Caco-2 (cell line): ENCODE measurements around the gene RASGRF1. TPM values are rescaled to one million over a fixed set of nuclear protein-coding genes. Genes with fewer than 3 reads are reported as not detected.

Source experiments
- BruUV-seq: library from RNA; stranded (reverse); fragments of 400-500 nt; replicated peaks from 2 replicates; lab custom pipeline; 2021; lab: Mats Ljungman, UMichigan
- CTCF ChIA-PET: fragments of 300-600 bp; sonication (Branson Sonifier 250); formaldehyde crosslinking; loops from one replicate; lab custom pipeline; 2022; ENCODE audit warnings: antibody characterized with exemption; lab: Charles Lee
- POLR2A ChIA-PET: fragments of 300-600 bp; sonication (Branson Sonifier 250); formaldehyde crosslinking; loops from one replicate; lab custom pipeline; 2022; ENCODE audit warnings: antibody characterized with exemption; lab: Charles Lee
- DNase-seq, 2 experiments: peaks; one replicate each; pipeline versions ENCODE4 v3.0.0 to v3.0.0-alpha.2; 2020 to 2022
- H3K27me3 ChIP-seq: replicated peaks from 2 replicates; pipeline ENCODE4 v1.6.0; 2011; ENCODE audit warnings: low read length; ENCODE audit not compliant: control insufficient read depth, insufficient read depth
- H3K36me3 ChIP-seq: 2 replicates; pipeline ENCODE4 v1.5.1; 2011; ENCODE audit warnings: low read length; ENCODE audit not compliant: control insufficient read depth, insufficient read depth
- H3K4me1 ChIP-seq: fragments of 250-450 bp; sonication (Bioruptor Pico); 2 replicates; pipeline ENCODE4 v1.5.1; 2020; ENCODE audit warnings: mild to moderate bottlenecking
- H3K4me3 ChIP-seq: 2 replicates; pipeline ENCODE4 v1.5.1; 2011; ENCODE audit warnings: low read depth, mild to moderate bottlenecking, control low read depth, low read length
- H3K9me3 ChIP-seq: fragments of 250-450 bp; sonication (Bioruptor Pico); 2 replicates; pipeline ENCODE4 v1.5.1; 2020; ENCODE audit warnings: mild to moderate bottlenecking, moderate library complexity
- H3K27ac Mint-ChIP-seq: one replicate; pipeline ENCODE4 v1.8.0; 2022; ENCODE audit warnings: mixed read lengths; ENCODE audit not compliant: unreplicated experiment
- H3K27me3 Mint-ChIP-seq: one replicate; pipeline ENCODE4 v1.8.0; 2022; ENCODE audit warnings: mixed read lengths; ENCODE audit not compliant: insufficient read depth, unreplicated experiment
- H3K36me3 Mint-ChIP-seq: one replicate; pipeline ENCODE4 v1.8.0; 2022; ENCODE audit warnings: mild to moderate bottlenecking, mixed read lengths; ENCODE audit not compliant: insufficient read depth, unreplicated experiment
- H3K4me1 Mint-ChIP-seq: one replicate; pipeline ENCODE4 v1.8.0; 2022; ENCODE audit warnings: low read depth, mixed read lengths; ENCODE audit not compliant: unreplicated experiment
- H3K4me3 Mint-ChIP-seq: one replicate; pipeline ENCODE4 v1.8.0; 2022; ENCODE audit warnings: mild to moderate bottlenecking, moderate library complexity, mixed read lengths; ENCODE audit not compliant: unreplicated experiment
- H3K9me3 Mint-ChIP-seq: one replicate; pipeline ENCODE4 v1.8.0; 2022; ENCODE audit warnings: mixed read lengths; ENCODE audit not compliant: unreplicated experiment
- CTCF ChIP-seq, 2 experiments: fragments of 200-600 bp in 1 of 2; IDR thresholded peaks; 1 replicate in 1 of 2; 2 replicates in 1 of 2; pipeline versions ENCODE4 v1.5.1 to v1.8.0; 2011 to 2022; ENCODE audit warnings: antibody characterized with exemption in 1 of 2, control low read depth in 1 of 2, inconsistent platforms in 1 of 2, low read depth in 1 of 2, low read length in 1 of 2, mild to moderate bottlenecking in 1 of 2, moderate library complexity in 1 of 2; ENCODE audit not compliant: insufficient read depth in 1 of 2, severe bottlenecking in 1 of 2, unreplicated experiment in 1 of 2
- intact Hi-C: fragments of 100-400 bp; cut with micrococcal nuclease; formaldehyde crosslinking; loops from one replicate; pipeline ENCODE4 v1.10.0; 2022; ENCODE audit not compliant: unreplicated experiment
- total RNA-seq: library from RNA; stranded (reverse); gene quantifications from 2 replicates; pipeline ENCODE4 v1.2.3, GENCODE V29; 2022

RASGRF1 gene
- total RNA-seq, 1 experiment from 2014 or later: 0.57 TPM

DNA sequence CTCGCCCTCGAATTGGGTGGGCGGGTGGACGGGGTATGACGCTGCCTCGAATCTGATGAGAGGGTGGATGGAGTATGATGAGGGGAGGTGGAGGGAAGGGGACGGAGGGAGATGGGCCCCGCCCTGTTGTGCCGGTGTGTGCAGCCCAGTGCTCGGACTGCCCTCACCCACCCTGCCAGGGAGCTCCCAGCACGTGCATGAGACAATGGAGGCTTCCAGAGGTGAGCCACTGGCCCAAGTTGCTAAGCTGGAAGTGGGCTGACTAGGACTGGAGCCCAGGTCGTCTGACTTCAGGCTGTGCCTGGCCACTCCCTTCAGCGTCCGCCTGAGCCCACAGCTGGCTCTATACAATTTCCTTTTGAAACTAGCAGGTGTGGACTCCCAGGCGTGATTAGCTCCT, 98.7 kb downstream of the RASGRF1 start:
- Mint-ChIP-seq H3K4me1 (peaks cover 7% of the 10 kb centered on the region), H3K36me3 (no peaks in the 10 kb centered on the region), H3K27ac (no peak overlapping the region), H3K4me3 (no peak overlapping the region), H3K27me3 (no peaks in the 10 kb centered on the region), H3K9me3 (peaks cover 10% of the 10 kb centered on the region)
- CTCF ChIA-PET: interaction anchor here (1.6 kb wide), 1 partner anchor 12 kb away, joined by 3 read pairs; no protein-coding TSS in a partner anchor
- intact Hi-C loops: no loop called here
- no peak for TF ChIP-seq CTCF (IDR thresholded peaks at IDR 0.05; ENCODE audit: insufficient read depth in 1 of 2, low read depth in 1 of 2, low read length in 1 of 2, severe bottlenecking in 1 of 2, unreplicated experiment in 1 of 2)
- Histone ChIP-seq H3K4me1 (peaks cover 22% of the 10 kb centered on the region), H3K9me3 (no peaks in the 10 kb centered on the region), H3K27me3 (no peaks in the 10 kb centered on the region), H3K4me3 (no peak overlapping the region), H3K36me3 (no peaks in the 10 kb centered on the region)
- POLR2A ChIA-PET: no interaction called here
- BruUV-seq: no TSS peak
- no peak for DNase-seq

DNA sequence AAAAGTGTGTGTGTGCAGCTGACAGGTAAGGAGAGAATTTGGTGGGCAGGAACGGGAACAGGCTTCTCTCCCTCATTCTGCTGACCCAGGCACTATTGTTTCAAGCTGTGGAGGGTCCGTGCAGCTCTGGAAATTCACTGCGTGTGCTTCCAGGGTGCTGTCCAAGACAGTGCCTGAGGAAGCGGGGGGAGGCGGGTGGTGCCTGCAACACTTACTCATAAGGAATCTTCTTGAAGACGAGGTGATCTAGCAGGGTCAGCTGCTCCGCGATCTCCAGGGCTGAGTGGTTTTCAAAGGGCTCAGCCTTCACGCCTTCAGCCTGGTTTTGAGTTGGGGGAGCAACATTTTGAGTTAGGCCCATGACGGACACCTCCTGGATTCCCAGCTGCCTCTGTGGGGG, 99.1 kb downstream of the RASGRF1 start:
- no TSS peak for BruUV-seq
- peaks cover 10% of the 10 kb centered on the region for H3K9me3 Mint-ChIP-seq
- no peak for TF ChIP-seq CTCF (IDR thresholded peaks at IDR 0.05; ENCODE audit: insufficient read depth in 1 of 2, low read depth in 1 of 2, low read length in 1 of 2, severe bottlenecking in 1 of 2, unreplicated experiment in 1 of 2)
- no peaks in the 10 kb centered on the region for H3K27me3 Mint-ChIP-seq
- H3K4me3 Mint-ChIP-seq: no peak overlapping the region
- no peak for DNase-seq
- no peak overlapping the region for H3K27ac Mint-ChIP-seq
- H3K4me1 ChIP-seq: peaks cover 22% of the 10 kb centered on the region
- H3K27me3 ChIP-seq: no peaks in the 10 kb centered on the region
- peaks cover 7% of the 10 kb centered on the region for H3K4me1 Mint-ChIP-seq
- intact Hi-C loops: no loop called here
- no peaks in the 10 kb centered on the region for H3K36me3 ChIP-seq
- no peak overlapping the region for H3K4me3 ChIP-seq
- no peaks in the 10 kb centered on the region for H3K36me3 Mint-ChIP-seq
- ChIA-PET CTCF (interaction anchor here (1.6 kb wide), 1 partner anchor 12 kb away, joined by 3 read pairs; no protein-coding TSS in a partner anchor), POLR2A (no interaction called here)
- no peaks in the 10 kb centered on the region for H3K9me3 ChIP-seq

- Mint-ChIP-seq H3K9me3 (peaks cover 10% of the 10 kb centered on the region), H3K36me3 (no peaks in the 10 kb centered on the region), H3K4me3 (no peak overlapping the region), H3K27me3 (no peaks in the 10 kb centered on the region), H3K27ac (no peak overlapping the region), H3K4me1 (peaks cover 7% of the 10 kb centered on the region)
- Histone ChIP-seq H3K4me3 (no peak overlapping the region), H3K4me1 (peaks cover 22% of the 10 kb centered on the region), H3K36me3 (no peaks in the 10 kb centered on the region), H3K9me3 (no peaks in the 10 kb centered on the region), H3K27me3 (no peaks in the 10 kb centered on the region)
- no peak for DNase-seq
- TF ChIP-seq CTCF (IDR thresholded peaks at IDR 0.05; ENCODE audit: insufficient read depth in 1 of 2, low read depth in 1 of 2, low read length in 1 of 2, severe bottlenecking in 1 of 2, unreplicated experiment in 1 of 2): no peak
- ChIA-PET CTCF (interaction anchor here (1.6 kb wide), 1 partner anchor 11 kb away, joined by 3 read pairs; no protein-coding TSS in a partner anchor), POLR2A (no interaction called here)
- no TSS peak for BruUV-seq
- intact Hi-C loops: no loop called here
Measured at GRCh38 chr15:78990278-78990677, 100.3 kb downstream of the RASGRF1 start.
